Measurements from ENCODE around the gene ARSB. TPM values are rescaled to one million over a fixed set of nuclear protein-coding genes. Genes with fewer than 3 reads are reported as not detected.
A peak's percentile ranks its signal among the peaks of the same experiment; 100 is the strongest.

The ARSB gene
- total RNA-seq, 1 experiment from 2014 or later, result 5.2 TPM

GRCh38 chr5:78889369-78890140 is 95.6 kb downstream of the ARSB start:
- no TSS peak for BruUV-seq (replicated peaks)
- peak; percentile 38 for DNase-seq (ENCODE audit: unreplicated experiment)
- intact Hi-C loops (cut with micrococcal nuclease), result loop anchor here (5.0 kb wide), 2 partner anchors 242 to 352 kb away; partner anchors contain the start of gene LHFPL2
- H3K27me3 Mint-ChIP-seq (ENCODE audit: insufficient read depth, unreplicated experiment), result no peaks in the 10 kb centered on the region
- H3K4me3 Mint-ChIP-seq (ENCODE audit: unreplicated experiment), result no peak overlapping the region
- TF ChIP-seq CTCF (IDR thresholded peaks at IDR 0.05; ENCODE audit: unreplicated experiment), result no peak
- no peaks in the 10 kb centered on the region for H3K36me3 Mint-ChIP-seq (ENCODE audit: insufficient read depth, unreplicated experiment)
- POLR2A ChIA-PET, result no interaction called here
- no peaks in the 10 kb centered on the region for H3K9me3 Mint-ChIP-seq (ENCODE audit: unreplicated experiment)
- no peaks in the 10 kb centered on the region for H3K4me1 Mint-ChIP-seq (ENCODE audit: insufficient read depth, unreplicated experiment)
- CTCF ChIA-PET, result interaction anchor here (0.5 to 0.9 kb wide), 3 partner anchors 10 to 360 kb away, joined by 3 to 5 read pairs (median 3); no protein-coding TSS in a partner anchor
- no peak overlapping the region for H3K27ac Mint-ChIP-seq (ENCODE audit: low read depth, unreplicated experiment)

DNA sequence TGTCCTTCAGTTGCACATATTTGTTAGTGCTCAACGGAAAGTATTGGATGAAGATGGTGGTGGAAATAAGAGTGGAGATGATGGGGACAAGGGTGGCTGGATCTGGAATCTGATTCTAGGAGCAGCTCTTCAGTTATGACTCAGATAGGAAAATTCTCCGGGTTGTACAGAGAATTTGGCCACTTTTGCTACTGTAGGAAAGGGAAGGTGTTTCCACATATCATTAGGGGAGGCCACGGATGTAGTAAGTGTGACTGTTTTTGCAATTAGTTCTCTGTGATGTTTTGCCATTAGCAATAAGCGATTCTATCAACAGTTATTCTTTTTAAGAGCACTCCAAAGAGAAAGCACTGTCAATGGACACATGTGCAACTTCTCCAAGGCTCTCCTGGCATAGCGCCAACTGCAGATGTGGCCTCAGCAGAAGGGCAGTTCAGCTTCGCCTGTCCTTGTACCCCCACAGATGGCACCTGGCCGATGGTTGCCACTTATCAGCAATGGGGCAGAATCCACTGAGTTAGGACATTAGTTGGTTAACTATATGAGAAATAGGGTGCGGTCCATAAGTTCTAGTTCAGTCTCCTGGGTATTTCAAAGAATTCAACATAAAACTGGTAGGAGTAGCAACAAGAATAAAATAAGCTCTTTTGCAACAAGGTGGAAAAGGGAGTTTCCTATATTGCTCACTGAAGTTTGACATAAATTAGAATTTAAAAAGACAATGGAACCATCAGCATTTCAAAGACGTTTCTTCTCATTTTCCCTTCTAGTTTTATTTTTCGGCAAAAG is 96.3 kb downstream of the ARSB start:
- TF ChIP-seq CTCF (IDR thresholded peaks at IDR 0.05; ENCODE audit: unreplicated experiment), result no peak
- no TSS peak for BruUV-seq (replicated peaks)
- POLR2A ChIA-PET, result no interaction called here
- DNase-seq (ENCODE audit: unreplicated experiment), result peak; percentile 5
- intact Hi-C loops (cut with micrococcal nuclease), result loop anchor here (5.0 kb wide), 2 partner anchors 241 to 351 kb away; partner anchors contain the start of gene LHFPL2
- no peaks in the 10 kb centered on the region for H3K9me3 Mint-ChIP-seq (ENCODE audit: unreplicated experiment)
- no peaks in the 10 kb centered on the region for H3K36me3 Mint-ChIP-seq (ENCODE audit: insufficient read depth, unreplicated experiment)
- H3K27me3 Mint-ChIP-seq (ENCODE audit: insufficient read depth, unreplicated experiment), result no peaks in the 10 kb centered on the region
- no peak overlapping the region for H3K4me3 Mint-ChIP-seq (ENCODE audit: unreplicated experiment)
- CTCF ChIA-PET, result interaction anchor here (0.6 to 0.9 kb wide), 3 partner anchors 10 to 463 kb away, joined by 3 to 5 read pairs (median 4); no protein-coding TSS in a partner anchor
- H3K27ac Mint-ChIP-seq (ENCODE audit: low read depth, unreplicated experiment), result no peak overlapping the region
- H3K4me1 Mint-ChIP-seq (ENCODE audit: insufficient read depth, unreplicated experiment), result no peaks in the 10 kb centered on the region

- Mint-ChIP-seq H3K4me3 (ENCODE audit: unreplicated experiment) (no peak overlapping the region), H3K9me3 (ENCODE audit: unreplicated experiment) (no peaks in the 10 kb centered on the region), H3K27me3 (ENCODE audit: insufficient read depth, unreplicated experiment) (no peaks in the 10 kb centered on the region), H3K36me3 (ENCODE audit: insufficient read depth, unreplicated experiment) (no peaks in the 10 kb centered on the region), H3K27ac (ENCODE audit: low read depth, unreplicated experiment) (no peak overlapping the region), H3K4me1 (ENCODE audit: insufficient read depth, unreplicated experiment) (no peaks in the 10 kb centered on the region)
- intact Hi-C loops (cut with micrococcal nuclease), result loop anchor here (5.0 kb wide), 2 partner anchors 240 to 350 kb away; partner anchors contain the start of gene LHFPL2
- DNase-seq (ENCODE audit: unreplicated experiment), result no peak
- no peak for TF ChIP-seq CTCF (IDR thresholded peaks at IDR 0.05; ENCODE audit: unreplicated experiment)
- POLR2A ChIA-PET, result no interaction called here
- CTCF ChIA-PET, result interaction anchor here (0.6 to 2.3 kb wide), 6 partner anchors 8 to 559 kb away, joined by 3 to 10 read pairs (median 4); no protein-coding TSS in a partner anchor
- BruUV-seq (replicated peaks), result no TSS peak
Measured at GRCh38 chr5:78887384-78888118, 97.6 kb downstream of the ARSB start.
